Central memory CD8-positive, alpha-beta T cell (primary cell): ENCODE data around the gene INPP4A.

Experiments
- ATAC-seq: fragments of 150-1000 bp; cut with Tn5 transposase; replicated peaks from 2 replicates; pipeline ENCODE4 v1.10.0; 2022; ENCODE audit warnings: mild to moderate bottlenecking, moderate FRiP score, moderate number of reproducible peaks; ENCODE audit not compliant: poor library complexity, severe bottlenecking; ENCODE audit errors: extremely low read depth
- DNase-seq, 2 donors: peaks; one replicate each; pipeline ENCODE4 v3.0.0; 2021; ENCODE audit warnings: low spot score in 2 of 2
- H3K27ac Mint-ChIP-seq: one replicate; pipeline ENCODE4 v1.8.0; 2022; ENCODE audit warnings: low read depth, mild to moderate bottlenecking, moderate library complexity, mixed read lengths
- H3K27me3 Mint-ChIP-seq: one replicate; pipeline ENCODE4 v1.8.0; 2022; ENCODE audit warnings: mixed read lengths
- H3K36me3 Mint-ChIP-seq: one replicate; pipeline ENCODE4 v1.8.0; 2022; ENCODE audit warnings: mild to moderate bottlenecking, moderate library complexity, mixed read lengths; ENCODE audit not compliant: insufficient read depth
- H3K4me1 Mint-ChIP-seq: one replicate; pipeline ENCODE4 v1.8.0; 2022; ENCODE audit warnings: mixed read lengths
- H3K4me3 Mint-ChIP-seq: one replicate; pipeline ENCODE4 v1.8.0; 2022; ENCODE audit warnings: mild to moderate bottlenecking, moderate library complexity, mixed read lengths
- H3K9me3 Mint-ChIP-seq: one replicate; pipeline ENCODE4 v1.8.0; 2022; ENCODE audit warnings: mixed read lengths

Gene INPP4A

GRCh38 chr2:98556344-98557033 is 111.8 kb downstream of the INPP4A start:
- DNase-seq (no peak), ATAC-seq (no peak)
- H3K4me1 Mint-ChIP-seq: peaks cover 28% of the 10 kb centered on the region
- H3K9me3 Mint-ChIP-seq: no peaks in the 10 kb centered on the region
- no peak overlapping the region for H3K4me3 Mint-ChIP-seq
- H3K27ac Mint-ChIP-seq: peak overlapping the region; percentile 88
- peaks cover 51% of the 10 kb centered on the region for H3K36me3 Mint-ChIP-seq
- no peaks in the 10 kb centered on the region for H3K27me3 Mint-ChIP-seq

- no peaks in the 10 kb centered on the region for H3K9me3 Mint-ChIP-seq
- peaks cover 28% of the 10 kb centered on the region for H3K4me1 Mint-ChIP-seq
- DNase-seq (no peak), ATAC-seq (no peak)
- H3K36me3 Mint-ChIP-seq: peaks cover 46% of the 10 kb centered on the region
- no peaks in the 10 kb centered on the region for H3K27me3 Mint-ChIP-seq
- no peak overlapping the region for H3K4me3 Mint-ChIP-seq
- peak overlapping the region; percentile 29 for H3K27ac Mint-ChIP-seq
These were observed 114.3 kb downstream of the INPP4A start for GRCh38 chr2:98558852-98559530.

- Mint-ChIP-seq H3K27ac (peak overlapping the region; percentile 29), H3K9me3 (no peaks in the 10 kb centered on the region), H3K36me3 (peaks cover 46% of the 10 kb centered on the region), H3K4me1 (peaks cover 28% of the 10 kb centered on the region), H3K27me3 (no peaks in the 10 kb centered on the region), H3K4me3 (no peak overlapping the region)
- ATAC-seq (no peak), DNase-seq (no peak)
These were observed 114.9 kb downstream of the INPP4A start for GRCh38 chr2:98559581-98559980.

GRCh38 chr2:98560256-98560771 is 115.7 kb downstream of the INPP4A start:
- DNase-seq (no peak), ATAC-seq (no peak)
- no peaks in the 10 kb centered on the region for H3K9me3 Mint-ChIP-seq
- peak overlapping the region; percentile 29 for H3K27ac Mint-ChIP-seq
- no peak overlapping the region for H3K4me3 Mint-ChIP-seq
- H3K27me3 Mint-ChIP-seq: no peaks in the 10 kb centered on the region
- peaks cover 25% of the 10 kb centered on the region for H3K4me1 Mint-ChIP-seq
- peaks cover 44% of the 10 kb centered on the region for H3K36me3 Mint-ChIP-seq

- Mint-ChIP-seq H3K27me3 (no peaks in the 10 kb centered on the region), H3K9me3 (no peaks in the 10 kb centered on the region), H3K4me3 (no peak overlapping the region), H3K27ac (peak overlapping the region; percentile 16), H3K4me1 (peaks cover 19% of the 10 kb centered on the region), H3K36me3 (peaks cover 41% of the 10 kb centered on the region)
- no peak for DNase-seq
- no peak for ATAC-seq
These were observed 116.4 kb downstream of the INPP4A start for GRCh38 chr2:98561018-98561417.

GRCh38 chr2:98561902-98562695 is 117.4 kb downstream of the INPP4A start:
- no peaks in the 10 kb centered on the region for H3K27me3 Mint-ChIP-seq
- DNase-seq (no peak), ATAC-seq (no peak)
- H3K9me3 Mint-ChIP-seq: no peaks in the 10 kb centered on the region
- no peak overlapping the region for H3K27ac Mint-ChIP-seq
- H3K36me3 Mint-ChIP-seq: peaks cover 41% of the 10 kb centered on the region
- no peak overlapping the region for H3K4me3 Mint-ChIP-seq
- peaks cover 26% of the 10 kb centered on the region for H3K4me1 Mint-ChIP-seq

- DNase-seq (no peak), ATAC-seq (no peak)
- Mint-ChIP-seq H3K36me3 (peaks cover 37% of the 10 kb centered on the region), H3K4me1 (peaks cover 26% of the 10 kb centered on the region), H3K27me3 (no peaks in the 10 kb centered on the region), H3K27ac (peak overlapping the region; percentile 42), H3K4me3 (no peak overlapping the region), H3K9me3 (no peaks in the 10 kb centered on the region)
These were observed 118.7 kb downstream of the INPP4A start for GRCh38 chr2:98563394-98563793.

GRCh38 chr2:98564541-98565132 is 120.0 kb downstream of the INPP4A start:
- H3K27ac Mint-ChIP-seq: no peak overlapping the region

GRCh38 chr2:98565286-98565860 is 120.7 kb downstream of the INPP4A start:
- Mint-ChIP-seq H3K9me3 (no peaks in the 10 kb centered on the region), H3K36me3 (peaks cover 48% of the 10 kb centered on the region), H3K27me3 (no peaks in the 10 kb centered on the region), H3K4me1 (peaks cover 25% of the 10 kb centered on the region), H3K4me3 (no peak overlapping the region), H3K27ac (no peak overlapping the region)
- ATAC-seq (no peak), DNase-seq (no peak)

More at GRCh38 chr2:98564541-98565132, 120.0 kb downstream of the INPP4A start:
- Mint-ChIP-seq H3K27me3 (no peaks in the 10 kb centered on the region), H3K4me3 (no peak overlapping the region), H3K36me3 (peaks cover 45% of the 10 kb centered on the region), H3K9me3 (no peaks in the 10 kb centered on the region), H3K4me1 (peaks cover 18% of the 10 kb centered on the region)
- ATAC-seq: no peak
- DNase-seq: no peak

GRCh38 chr2:98565941-98566340 is 121.3 kb downstream of the INPP4A start:
- H3K27ac Mint-ChIP-seq: no peak overlapping the region
- DNase-seq (no peak), ATAC-seq (no peak)
- peaks cover 50% of the 10 kb centered on the region for H3K36me3 Mint-ChIP-seq
- H3K9me3 Mint-ChIP-seq: no peaks in the 10 kb centered on the region
- peaks cover 25% of the 10 kb centered on the region for H3K4me1 Mint-ChIP-seq
- no peaks in the 10 kb centered on the region for H3K27me3 Mint-ChIP-seq
- no peak overlapping the region for H3K4me3 Mint-ChIP-seq

- Mint-ChIP-seq H3K9me3 (no peaks in the 10 kb centered on the region), H3K4me3 (no peak overlapping the region), H3K4me1 (peaks cover 25% of the 10 kb centered on the region), H3K27me3 (no peaks in the 10 kb centered on the region), H3K27ac (no peak overlapping the region), H3K36me3 (peaks cover 46% of the 10 kb centered on the region)
- DNase-seq (no peak), ATAC-seq (no peak)
These were observed 123.7 kb downstream of the INPP4A start for GRCh38 chr2:98568161-98568956.
